Measurements from ENCODE around the gene MAP1LC3B2. TPM values are rescaled to one million over a fixed set of nuclear protein-coding genes. Genes with fewer than 3 reads are reported as not detected.

The MAP1LC3B2 gene
- total RNA-seq, 1 experiment from 2014 or later, result 2.2 TPM

DNA sequence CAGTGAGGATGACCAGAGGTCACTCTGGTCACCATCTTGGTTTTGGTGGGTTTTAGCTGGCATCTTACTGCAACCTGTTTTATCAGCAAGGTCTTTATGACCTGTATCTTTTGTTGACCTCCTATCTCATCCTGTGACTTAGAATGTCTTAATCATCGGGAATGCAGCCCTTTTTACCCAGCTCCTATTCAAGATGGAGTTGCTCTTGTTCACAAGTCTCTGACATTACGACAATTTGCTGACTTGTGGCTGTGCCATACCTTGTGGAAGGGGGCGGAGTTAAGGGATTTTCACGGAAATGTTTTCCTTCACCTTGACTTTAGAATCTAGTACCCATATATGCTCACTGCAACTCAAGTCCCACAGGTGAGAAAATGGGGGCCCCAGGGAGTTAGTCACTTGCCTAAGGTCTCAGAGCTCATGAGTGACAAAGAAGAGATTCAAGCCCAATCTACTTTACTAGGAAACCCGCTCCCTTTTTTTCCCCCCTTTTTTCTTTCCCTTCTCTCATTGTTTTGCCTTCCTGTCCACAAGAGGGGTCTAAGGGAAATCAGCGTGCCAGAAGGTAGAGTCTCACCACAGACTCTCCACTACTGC, 2.7 kb upstream of the MAP1LC3B2 start:
- H3K36me3 Mint-ChIP-seq, result no peaks in the 10 kb centered on the region
- DNase-seq (ENCODE audit: low spot score) (no peak), ATAC-seq (no peak)
- no peaks in the 10 kb centered on the region for H3K27me3 Mint-ChIP-seq (ENCODE audit: low read depth)
- 0 out of 2 replicates have a peak, but pooled peaks cover 3% of the 10 kb centered on the region for H3K9me3 Mint-ChIP-seq
- ChIA-PET POLR2A (no interaction called here), CTCF (no interaction called here)
- H3K4me1 Mint-ChIP-seq, result peaks cover 14% of the 10 kb centered on the region
- H3K4me3 Mint-ChIP-seq, result no peak overlapping the region
- no peak for TF ChIP-seq SP1 (CRISPR knock-in tag; conservative IDR thresholded peaks at IDR 0.05)
- TF ChIP-seq, protein P1, sequence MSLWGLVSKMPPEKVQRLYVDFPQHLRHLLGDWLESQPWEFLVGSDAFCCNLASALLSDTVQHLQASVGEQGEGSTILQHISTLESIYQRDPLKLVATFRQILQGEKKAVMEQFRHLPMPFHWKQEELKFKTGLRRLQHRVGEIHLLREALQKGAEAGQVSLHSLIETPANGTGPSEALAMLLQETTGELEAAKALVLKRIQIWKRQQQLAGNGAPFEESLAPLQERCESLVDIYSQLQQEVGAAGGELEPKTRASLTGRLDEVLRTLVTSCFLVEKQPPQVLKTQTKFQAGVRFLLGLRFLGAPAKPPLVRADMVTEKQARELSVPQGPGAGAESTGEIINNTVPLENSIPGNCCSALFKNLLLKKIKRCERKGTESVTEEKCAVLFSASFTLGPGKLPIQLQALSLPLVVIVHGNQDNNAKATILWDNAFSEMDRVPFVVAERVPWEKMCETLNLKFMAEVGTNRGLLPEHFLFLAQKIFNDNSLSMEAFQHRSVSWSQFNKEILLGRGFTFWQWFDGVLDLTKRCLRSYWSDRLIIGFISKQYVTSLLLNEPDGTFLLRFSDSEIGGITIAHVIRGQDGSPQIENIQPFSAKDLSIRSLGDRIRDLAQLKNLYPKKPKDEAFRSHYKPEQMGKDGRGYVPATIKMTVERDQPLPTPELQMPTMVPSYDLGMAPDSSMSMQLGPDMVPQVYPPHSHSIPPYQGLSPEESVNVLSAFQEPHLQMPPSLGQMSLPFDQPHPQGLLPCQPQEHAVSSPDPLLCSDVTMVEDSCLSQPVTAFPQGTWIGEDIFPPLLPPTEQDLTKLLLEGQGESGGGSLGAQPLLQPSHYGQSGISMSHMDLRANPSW (CRISPR knock-in tag; conservative IDR thresholded peaks at IDR 0.05; ENCODE audit: low read depth), result no peak
- TF ChIP-seq, protein P2, sequence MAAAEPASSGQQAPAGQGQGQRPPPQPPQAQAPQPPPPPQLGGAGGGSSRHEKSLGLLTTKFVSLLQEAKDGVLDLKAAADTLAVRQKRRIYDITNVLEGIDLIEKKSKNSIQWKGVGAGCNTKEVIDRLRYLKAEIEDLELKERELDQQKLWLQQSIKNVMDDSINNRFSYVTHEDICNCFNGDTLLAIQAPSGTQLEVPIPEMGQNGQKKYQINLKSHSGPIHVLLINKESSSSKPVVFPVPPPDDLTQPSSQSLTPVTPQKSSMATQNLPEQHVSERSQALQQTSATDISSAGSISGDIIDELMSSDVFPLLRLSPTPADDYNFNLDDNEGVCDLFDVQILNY (CRISPR knock-in tag; IDR thresholded peaks at IDR 0.05), result no peak
- TF ChIP-seq, protein P3, sequence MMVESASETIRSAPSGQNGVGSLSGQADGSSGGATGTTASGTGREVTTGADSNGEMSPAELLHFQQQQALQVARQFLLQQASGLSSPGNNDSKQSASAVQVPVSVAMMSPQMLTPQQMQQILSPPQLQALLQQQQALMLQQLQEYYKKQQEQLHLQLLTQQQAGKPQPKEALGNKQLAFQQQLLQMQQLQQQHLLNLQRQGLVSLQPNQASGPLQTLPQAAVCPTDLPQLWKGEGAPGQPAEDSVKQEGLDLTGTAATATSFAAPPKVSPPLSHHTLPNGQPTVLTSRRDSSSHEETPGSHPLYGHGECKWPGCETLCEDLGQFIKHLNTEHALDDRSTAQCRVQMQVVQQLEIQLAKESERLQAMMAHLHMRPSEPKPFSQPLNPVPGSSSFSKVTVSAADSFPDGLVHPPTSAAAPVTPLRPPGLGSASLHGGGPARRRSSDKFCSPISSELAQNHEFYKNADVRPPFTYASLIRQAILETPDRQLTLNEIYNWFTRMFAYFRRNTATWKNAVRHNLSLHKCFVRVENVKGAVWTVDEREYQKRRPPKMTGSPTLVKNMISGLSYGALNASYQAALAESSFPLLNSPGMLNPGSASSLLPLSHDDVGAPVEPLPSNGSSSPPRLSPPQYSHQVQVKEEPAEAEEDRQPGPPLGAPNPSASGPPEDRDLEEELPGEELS (CRISPR knock-in tag; IDR thresholded peaks at IDR 0.05), result no peak
- TF ChIP-seq, protein P4, sequence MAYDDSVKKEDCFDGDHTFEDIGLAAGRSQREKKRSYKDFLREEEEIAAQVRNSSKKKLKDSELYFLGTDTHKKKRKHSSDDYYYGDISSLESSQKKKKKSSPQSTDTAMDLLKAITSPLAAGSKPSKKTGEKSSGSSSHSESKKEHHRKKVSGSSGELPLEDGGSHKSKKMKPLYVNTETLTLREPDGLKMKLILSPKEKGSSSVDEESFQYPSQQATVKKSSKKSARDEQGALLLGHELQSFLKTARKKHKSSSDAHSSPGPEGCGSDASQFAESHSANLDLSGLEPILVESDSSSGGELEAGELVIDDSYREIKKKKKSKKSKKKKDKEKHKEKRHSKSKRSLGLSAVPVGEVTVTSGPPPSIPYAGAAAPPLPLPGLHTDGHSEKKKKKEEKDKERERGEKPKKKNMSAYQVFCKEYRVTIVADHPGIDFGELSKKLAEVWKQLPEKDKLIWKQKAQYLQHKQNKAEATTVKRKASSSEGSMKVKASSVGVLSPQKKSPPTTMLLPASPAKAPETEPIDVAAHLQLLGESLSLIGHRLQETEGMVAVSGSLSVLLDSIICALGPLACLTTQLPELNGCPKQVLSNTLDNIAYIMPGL (CRISPR knock-in tag; IDR thresholded peaks at IDR 0.05), result no peak
- TF ChIP-seq, protein P5, sequence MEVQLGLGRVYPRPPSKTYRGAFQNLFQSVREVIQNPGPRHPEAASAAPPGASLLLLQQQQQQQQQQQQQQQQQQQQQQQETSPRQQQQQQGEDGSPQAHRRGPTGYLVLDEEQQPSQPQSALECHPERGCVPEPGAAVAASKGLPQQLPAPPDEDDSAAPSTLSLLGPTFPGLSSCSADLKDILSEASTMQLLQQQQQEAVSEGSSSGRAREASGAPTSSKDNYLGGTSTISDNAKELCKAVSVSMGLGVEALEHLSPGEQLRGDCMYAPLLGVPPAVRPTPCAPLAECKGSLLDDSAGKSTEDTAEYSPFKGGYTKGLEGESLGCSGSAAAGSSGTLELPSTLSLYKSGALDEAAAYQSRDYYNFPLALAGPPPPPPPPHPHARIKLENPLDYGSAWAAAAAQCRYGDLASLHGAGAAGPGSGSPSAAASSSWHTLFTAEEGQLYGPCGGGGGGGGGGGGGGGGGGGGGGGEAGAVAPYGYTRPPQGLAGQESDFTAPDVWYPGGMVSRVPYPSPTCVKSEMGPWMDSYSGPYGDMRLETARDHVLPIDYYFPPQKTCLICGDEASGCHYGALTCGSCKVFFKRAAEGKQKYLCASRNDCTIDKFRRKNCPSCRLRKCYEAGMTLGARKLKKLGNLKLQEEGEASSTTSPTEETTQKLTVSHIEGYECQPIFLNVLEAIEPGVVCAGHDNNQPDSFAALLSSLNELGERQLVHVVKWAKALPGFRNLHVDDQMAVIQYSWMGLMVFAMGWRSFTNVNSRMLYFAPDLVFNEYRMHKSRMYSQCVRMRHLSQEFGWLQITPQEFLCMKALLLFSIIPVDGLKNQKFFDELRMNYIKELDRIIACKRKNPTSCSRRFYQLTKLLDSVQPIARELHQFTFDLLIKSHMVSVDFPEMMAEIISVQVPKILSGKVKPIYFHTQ (CRISPR knock-in tag; IDR thresholded peaks at IDR 0.05), result no peak
- TF ChIP-seq, protein P6, sequence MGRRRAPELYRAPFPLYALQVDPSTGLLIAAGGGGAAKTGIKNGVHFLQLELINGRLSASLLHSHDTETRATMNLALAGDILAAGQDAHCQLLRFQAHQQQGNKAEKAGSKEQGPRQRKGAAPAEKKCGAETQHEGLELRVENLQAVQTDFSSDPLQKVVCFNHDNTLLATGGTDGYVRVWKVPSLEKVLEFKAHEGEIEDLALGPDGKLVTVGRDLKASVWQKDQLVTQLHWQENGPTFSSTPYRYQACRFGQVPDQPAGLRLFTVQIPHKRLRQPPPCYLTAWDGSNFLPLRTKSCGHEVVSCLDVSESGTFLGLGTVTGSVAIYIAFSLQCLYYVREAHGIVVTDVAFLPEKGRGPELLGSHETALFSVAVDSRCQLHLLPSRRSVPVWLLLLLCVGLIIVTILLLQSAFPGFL (CRISPR knock-in tag; IDR thresholded peaks at IDR 0.05; ENCODE audit: borderline replicate concordance), result no peak
- no peak for TF ChIP-seq ZNF317 (CRISPR knock-in tag; IDR thresholded peaks at IDR 0.05; ENCODE audit: borderline replicate concordance, low read depth)
- TF ChIP-seq, protein P7, sequence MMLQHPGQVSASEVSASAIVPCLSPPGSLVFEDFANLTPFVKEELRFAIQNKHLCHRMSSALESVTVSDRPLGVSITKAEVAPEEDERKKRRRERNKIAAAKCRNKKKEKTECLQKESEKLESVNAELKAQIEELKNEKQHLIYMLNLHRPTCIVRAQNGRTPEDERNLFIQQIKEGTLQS (CRISPR knock-in tag; conservative IDR thresholded peaks at IDR 0.05), result no peak
- TF ChIP-seq SMAD3 (CRISPR knock-in tag; IDR thresholded peaks at IDR 0.05; ENCODE audit: borderline replicate concordance), result no peak
- TF ChIP-seq CREM (CRISPR knock-in tag; IDR thresholded peaks at IDR 0.05), result no peak
- TF ChIP-seq, protein P8, sequence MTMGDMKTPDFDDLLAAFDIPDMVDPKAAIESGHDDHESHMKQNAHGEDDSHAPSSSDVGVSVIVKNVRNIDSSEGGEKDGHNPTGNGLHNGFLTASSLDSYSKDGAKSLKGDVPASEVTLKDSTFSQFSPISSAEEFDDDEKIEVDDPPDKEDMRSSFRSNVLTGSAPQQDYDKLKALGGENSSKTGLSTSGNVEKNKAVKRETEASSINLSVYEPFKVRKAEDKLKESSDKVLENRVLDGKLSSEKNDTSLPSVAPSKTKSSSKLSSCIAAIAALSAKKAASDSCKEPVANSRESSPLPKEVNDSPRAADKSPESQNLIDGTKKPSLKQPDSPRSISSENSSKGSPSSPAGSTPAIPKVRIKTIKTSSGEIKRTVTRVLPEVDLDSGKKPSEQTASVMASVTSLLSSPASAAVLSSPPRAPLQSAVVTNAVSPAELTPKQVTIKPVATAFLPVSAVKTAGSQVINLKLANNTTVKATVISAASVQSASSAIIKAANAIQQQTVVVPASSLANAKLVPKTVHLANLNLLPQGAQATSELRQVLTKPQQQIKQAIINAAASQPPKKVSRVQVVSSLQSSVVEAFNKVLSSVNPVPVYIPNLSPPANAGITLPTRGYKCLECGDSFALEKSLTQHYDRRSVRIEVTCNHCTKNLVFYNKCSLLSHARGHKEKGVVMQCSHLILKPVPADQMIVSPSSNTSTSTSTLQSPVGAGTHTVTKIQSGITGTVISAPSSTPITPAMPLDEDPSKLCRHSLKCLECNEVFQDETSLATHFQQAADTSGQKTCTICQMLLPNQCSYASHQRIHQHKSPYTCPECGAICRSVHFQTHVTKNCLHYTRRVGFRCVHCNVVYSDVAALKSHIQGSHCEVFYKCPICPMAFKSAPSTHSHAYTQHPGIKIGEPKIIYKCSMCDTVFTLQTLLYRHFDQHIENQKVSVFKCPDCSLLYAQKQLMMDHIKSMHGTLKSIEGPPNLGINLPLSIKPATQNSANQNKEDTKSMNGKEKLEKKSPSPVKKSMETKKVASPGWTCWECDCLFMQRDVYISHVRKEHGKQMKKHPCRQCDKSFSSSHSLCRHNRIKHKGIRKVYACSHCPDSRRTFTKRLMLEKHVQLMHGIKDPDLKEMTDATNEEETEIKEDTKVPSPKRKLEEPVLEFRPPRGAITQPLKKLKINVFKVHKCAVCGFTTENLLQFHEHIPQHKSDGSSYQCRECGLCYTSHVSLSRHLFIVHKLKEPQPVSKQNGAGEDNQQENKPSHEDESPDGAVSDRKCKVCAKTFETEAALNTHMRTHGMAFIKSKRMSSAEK (CRISPR knock-in tag; IDR thresholded peaks at IDR 0.05; ENCODE audit: borderline replicate concordance), result no peak
- TF ChIP-seq, protein P9, sequence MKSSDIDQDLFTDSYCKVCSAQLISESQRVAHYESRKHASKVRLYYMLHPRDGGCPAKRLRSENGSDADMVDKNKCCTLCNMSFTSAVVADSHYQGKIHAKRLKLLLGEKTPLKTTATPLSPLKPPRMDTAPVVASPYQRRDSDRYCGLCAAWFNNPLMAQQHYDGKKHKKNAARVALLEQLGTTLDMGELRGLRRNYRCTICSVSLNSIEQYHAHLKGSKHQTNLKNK (CRISPR knock-in tag; IDR thresholded peaks at IDR 0.05), result no peak
- H3K27ac Mint-ChIP-seq, result no peak overlapping the region; the same call in 1 of the 2 replicates

Data from WTC11 (cell line).